Small intestine (tissue), 16 donors: Measurements from ENCODE around the gene JAG2. TPM values are rescaled to one million over a fixed set of nuclear protein-coding genes. Genes with fewer than 3 reads are reported as not detected.
A peak's percentile ranks its signal among the peaks of the same experiment; 100 is the strongest.

Experiments
- DNase-seq, 2 donors: peaks; one replicate each; pipeline versions ENCODE4 v3.0.0 to v3.0.0-alpha.2; 2013
- FAIRE-seq: peaks from 2 replicates; lab custom pipeline; 2012; peaks lifted over from hg19 to GRCh38; lab: Jason Lieb, UNC
- H3K27ac ChIP-seq, 3 donors: one replicate each; pipeline ENCODE4 v1.5.1; 2013; ENCODE audit warnings: low read length in 2 of 3, mild to moderate bottlenecking in 2 of 3, control low read depth in 1 of 3, inconsistent platforms in 1 of 3, low read depth in 1 of 3, moderate library complexity in 1 of 3
- H3K27me3 ChIP-seq, 3 donors: one replicate each; pipeline ENCODE4 v1.6.1; 2013; ENCODE audit warnings: low read length in 3 of 3, inconsistent platforms in 1 of 3; ENCODE audit not compliant: control insufficient read depth in 3 of 3, insufficient read depth in 3 of 3
- H3K36me3 ChIP-seq, 3 donors: one replicate each; pipeline ENCODE4 v1.6.1; 2013; ENCODE audit warnings: low read length in 3 of 3, inconsistent platforms in 1 of 3, low read depth in 1 of 3, mild to moderate bottlenecking in 1 of 3, moderate library complexity in 1 of 3; ENCODE audit not compliant: control insufficient read depth in 3 of 3, insufficient read depth in 2 of 3
- H3K4me1 ChIP-seq, 3 donors: one replicate each; pipeline ENCODE4 v1.6.1; 2013; ENCODE audit warnings: low read length in 2 of 3, inconsistent platforms in 1 of 3, low read depth in 1 of 3, mild to moderate bottlenecking in 1 of 3, moderate library complexity in 1 of 3; ENCODE audit not compliant: control insufficient read depth in 3 of 3, insufficient read depth in 2 of 3
- H3K4me3 ChIP-seq, 3 donors: one replicate each; pipeline ENCODE4 v1.5.1; 2013; ENCODE audit warnings: low read length in 3 of 3, control low read depth in 1 of 3, inconsistent platforms in 1 of 3, low read depth in 1 of 3, mild to moderate bottlenecking in 1 of 3, moderate library complexity in 1 of 3
- H3K9me3 ChIP-seq, 2 donors: one replicate each; pipeline ENCODE4 v1.6.1; 2013; ENCODE audit warnings: low read depth in 1 of 2, low read length in 1 of 2; ENCODE audit not compliant: control insufficient read depth in 2 of 2, insufficient read depth in 1 of 2
- WGBS, 3 donors: extraction: QIAGEN DNeasy Blood & Tissue Kit; methylation state at CpG; one replicate each; pipeline ENCODE4 v1.1.7; 2013; 5-methylcytosine and 5-hydroxymethylcytosine counted together
- long read RNA-seq, 10 donors: transcript quantifications; one replicate each; lab custom pipeline, GENCODE V29; 2026
- polyA plus RNA-seq, 4 donors: library from polyadenylated mRNA; stranded (reverse) in 3 of 4; unstranded in 1 of 4; fragments of 200-250 nt in 3 of 4; fragments of 120-200 nt in 1 of 4; gene quantifications; one replicate each; pipeline versions ENCODE4 v1.2.1 to v1.2.3, GENCODE V29; 2013
- donor health status: healthy with polysubstance abuse.
- donor health status: control.
- donor health status: control.
- donor health status: Bipolar disorder and iron deficiency.
- donor health status: healthy.

The JAG2 gene
- 10 to 100 TPM in 1 of 4 donors, 1 to 10 TPM in 3; 2.0 to 15.1 (median 4.8) TPM for polyA plus RNA-seq
- long read RNA-seq, donor 1: 0 reads
- long read RNA-seq, donor 2: 0 reads
- long read RNA-seq, donor 3: 0 reads
- long read RNA-seq, donor 4: 0 reads
- long read RNA-seq, donor 5: 0 reads
- long read RNA-seq, donor 6: 0 reads
- long read RNA-seq, donor 7: 0 reads
- long read RNA-seq, donor 8: 0 reads
- long read RNA-seq, donor 9: 0 reads
- long read RNA-seq, donor 10, full-length matches to known transcripts: 1 of 1 reads
- long read RNA-seq, donor 10, partial matches to known transcripts: 0 of 1 reads
- long read RNA-seq, donor 10, other reads (novel, unspliced or antisense): 0 of 1 reads

DNA sequence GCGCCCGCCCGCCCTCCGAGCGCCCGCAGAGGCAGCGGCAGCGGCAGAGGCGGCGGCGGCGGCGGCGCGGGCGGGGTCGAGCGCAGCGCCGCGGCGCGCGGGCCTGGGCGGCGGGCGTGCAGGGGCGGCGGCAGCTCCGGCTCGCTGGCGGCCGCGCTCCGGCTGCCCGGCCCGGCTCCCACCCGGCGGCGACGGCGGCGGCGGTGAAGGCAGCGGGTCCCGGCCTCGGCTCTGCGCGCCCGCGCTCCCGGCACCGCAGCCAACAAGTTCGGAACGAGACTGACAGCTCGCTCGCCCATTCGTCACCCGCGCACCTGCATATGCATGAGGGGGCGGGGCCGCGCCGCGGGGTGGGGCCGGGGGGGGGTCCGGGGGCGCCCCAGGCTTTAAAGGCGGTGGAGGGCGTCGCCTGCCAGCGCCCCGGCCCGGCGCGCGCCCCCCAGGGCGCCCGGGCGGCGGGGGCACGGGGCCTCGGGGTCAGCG, at the start of gene JAG2:
TSS of gene JAG2 (minus strand) at position 281 of the 483 bp plus-strand sequence. CDS start 356 bp downstream, outside the sequence.
- FAIRE-seq (no peak), DNase-seq (peak; percentile 31 to 51)
- Histone ChIP-seq H3K27me3 (peaks cover 5 to 30% (median 11%) of the 10 kb centered on the region in 3 donors), H3K4me1 (no peaks in the 10 kb centered on the region), H3K27ac (no peak within 1 kb of the TSS), H3K36me3 (peaks cover 0 to 6% (median 0%) of the 10 kb centered on the region in 3 donors), H3K4me3 (peak within 1 kb of the TSS in 2 of 3 donors; percentile 21 to 62), H3K9me3 (no peaks in the 10 kb centered on the region)
- WGBS, 3 donors: 0 to 1% (median 0%) methylated on average over 14 to 84 of the region's 84 CpGs

DNA sequence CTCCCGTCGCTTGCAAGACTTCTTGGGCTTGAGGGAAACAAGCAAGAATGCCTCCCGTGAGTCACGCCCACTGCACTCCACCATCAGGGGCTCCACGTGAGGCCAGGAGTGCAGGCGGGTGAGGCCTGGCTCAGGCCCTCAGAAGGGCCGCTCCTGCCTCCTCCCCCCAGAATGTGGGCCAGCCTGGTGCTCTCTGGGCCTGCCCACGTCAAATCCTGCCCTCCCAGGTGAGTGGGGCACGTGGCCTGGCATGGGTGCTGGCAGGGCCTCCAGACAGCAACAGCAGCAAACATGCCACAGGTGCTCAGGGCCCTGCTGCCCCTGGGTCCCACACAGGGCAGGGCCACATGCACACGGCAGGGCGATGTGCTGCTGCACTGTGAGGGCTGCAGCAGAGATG, 49.2 kb upstream of the JAG2 start:
- DNase-seq (no peak), FAIRE-seq (no peak)
- no peaks in the 10 kb centered on the region for H3K27me3 ChIP-seq
- no peak overlapping the region for H3K4me3 ChIP-seq
- no peaks in the 10 kb centered on the region for H3K9me3 ChIP-seq
- WGBS, 3 donors: 91 to 93% (median 91%) methylated on average over 11 of the region's 11 CpGs
- no peaks in the 10 kb centered on the region for H3K4me1 ChIP-seq
- peaks cover 2 to 80% (median 9%) of the 10 kb centered on the region in 3 donors for H3K36me3 ChIP-seq
- no peak overlapping the region for H3K27ac ChIP-seq

GRCh38 chr14:105216490-105217247, 48.1 kb upstream of the JAG2 start:
- H3K27me3 ChIP-seq: no peaks in the 10 kb centered on the region
- H3K36me3 ChIP-seq: peaks cover 2 to 88% (median 15%) of the 10 kb centered on the region in 3 donors
- no peak for FAIRE-seq

GRCh38 chr14:105215602-105216001, 47.0 kb upstream of the JAG2 start:
- H3K4me3 ChIP-seq: no peak overlapping the region

More at GRCh38 chr14:105216490-105217247, 48.1 kb upstream of the JAG2 start:
- 86 to 94% (median 93%) methylated on average over 30 of the region's 30 CpGs for WGBS, 3 donors
- Histone ChIP-seq H3K27ac (no peak overlapping the region), H3K9me3 (no peaks in the 10 kb centered on the region), H3K4me1 (no peaks in the 10 kb centered on the region), H3K4me3 (no peak overlapping the region)
- DNase-seq: no peak

GRCh38 chr14:105214324-105214915, 45.8 kb upstream of the JAG2 start:
- FAIRE-seq: no peak
- no peaks in the 10 kb centered on the region for H3K27me3 ChIP-seq
- H3K36me3 ChIP-seq: peaks cover 10 to 88% (median 15%) of the 10 kb centered on the region in 3 donors
- H3K27ac ChIP-seq: no peak overlapping the region
- H3K9me3 ChIP-seq: no peaks in the 10 kb centered on the region
- no peaks in the 10 kb centered on the region for H3K4me1 ChIP-seq
- no peak for DNase-seq
- no peak overlapping the region for H3K4me3 ChIP-seq
- WGBS, 3 donors: 87 to 91% (median 88%) methylated on average over 12 to 14 of the region's 14 CpGs

More at GRCh38 chr14:105215602-105216001, 47.0 kb upstream of the JAG2 start:
- Histone ChIP-seq H3K9me3 (no peaks in the 10 kb centered on the region), H3K4me1 (no peaks in the 10 kb centered on the region), H3K27ac (no peak overlapping the region), H3K36me3 (peaks cover 2 to 88% (median 11%) of the 10 kb centered on the region in 3 donors), H3K27me3 (no peaks in the 10 kb centered on the region)
- FAIRE-seq: no peak
- DNase-seq: no peak
- 81 to 98% (median 93%) methylated on average over 3 of the region's 3 CpGs for WGBS, 3 donors

DNA sequence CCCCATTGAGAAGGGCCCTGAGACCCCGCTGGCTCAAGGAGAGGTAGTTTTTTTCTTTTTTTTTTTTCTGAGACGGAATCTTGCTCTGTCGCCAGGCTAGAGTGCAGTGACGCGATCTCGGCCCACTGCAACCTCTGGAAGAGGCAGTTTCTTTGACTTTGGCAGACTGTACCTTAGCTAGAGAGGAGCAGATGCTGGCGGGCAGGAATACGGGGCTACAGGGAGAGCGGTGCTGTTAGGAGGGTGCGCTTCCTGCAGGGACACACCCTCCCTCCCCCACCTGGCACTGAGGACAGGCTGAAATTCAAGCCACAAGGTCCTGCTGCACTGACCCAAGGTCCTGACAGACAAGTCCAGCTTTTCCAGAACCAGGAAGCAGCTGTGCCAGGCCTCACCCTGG, 44.8 kb upstream of the JAG2 start:
- DNase-seq (no peak), FAIRE-seq (no peak)
- no peaks in the 10 kb centered on the region for H3K9me3 ChIP-seq
- no peak overlapping the region for H3K4me3 ChIP-seq
- H3K27ac ChIP-seq: no peak overlapping the region
- WGBS, 3 donors: 86 to 97% (median 94%) methylated on average over 8 to 10 of the region's 10 CpGs
- H3K4me1 ChIP-seq: no peaks in the 10 kb centered on the region
- no peaks in the 10 kb centered on the region for H3K27me3 ChIP-seq
- peaks cover 10 to 84% (median 15%) of the 10 kb centered on the region in 3 donors for H3K36me3 ChIP-seq

- no peaks in the 10 kb centered on the region for H3K9me3 ChIP-seq
- H3K27me3 ChIP-seq: no peaks in the 10 kb centered on the region
- no peak for FAIRE-seq
- H3K4me3 ChIP-seq: no peak overlapping the region
- peaks cover 10 to 80% (median 15%) of the 10 kb centered on the region in 3 donors for H3K36me3 ChIP-seq
- 86 to 92% (median 89%) methylated on average over 17 to 18 of the region's 18 CpGs for WGBS, 3 donors
- no peak for DNase-seq
- no peaks in the 10 kb centered on the region for H3K4me1 ChIP-seq
- H3K27ac ChIP-seq: no peak overlapping the region
Measured at GRCh38 chr14:105212541-105213300, 44.1 kb upstream of the JAG2 start.
